DOHH2 (cell line): ENCODE data around the gene LRMDA.

Experiments used
- H3F3A ChIP-seq: fragments of 200-600 bp; sonication (generic), shearing (Covaris generic); 2 replicates; pipeline ENCODE4 v1.6.0; 2016; ENCODE audit warnings: antibody characterized with exemption, mild to moderate bottlenecking; ENCODE audit not compliant: control insufficient read depth, insufficient read depth
- H3K27ac ChIP-seq: fragments of 200-600 bp; sonication (generic); 2 replicates; pipeline ENCODE4 v1.5.1; 2014; ENCODE audit warnings: low read depth, mild to moderate bottlenecking, low read length, moderate library complexity
- H3K27me3 ChIP-seq: fragments of 200-600 bp; sonication (generic); 2 replicates; pipeline ENCODE4 v1.6.1; 2014; ENCODE audit warnings: mild to moderate bottlenecking, low read length, mixed read lengths; ENCODE audit not compliant: control insufficient read depth
- H3K36me3 ChIP-seq: fragments of 200-600 bp; sonication (generic); 2 replicates; pipeline ENCODE4 v1.6.1; 2014; ENCODE audit warnings: mild to moderate bottlenecking, low read length, moderate library complexity, mixed read lengths; ENCODE audit not compliant: control insufficient read depth
- H3K4me1 ChIP-seq: fragments of 200-600 bp; sonication (generic); 2 replicates; pipeline ENCODE4 v1.6.1; 2014; ENCODE audit warnings: mild to moderate bottlenecking, low read length, mixed read lengths; ENCODE audit not compliant: control insufficient read depth
- H3K4me2 ChIP-seq: fragments of 200-600 bp; sonication (generic); 2 replicates; pipeline ENCODE4 v1.6.0; 2014; ENCODE audit warnings: mild to moderate bottlenecking, low read length, moderate library complexity
- H3K4me3 ChIP-seq: fragments of 200-600 bp; sonication (generic); 2 replicates; pipeline ENCODE4 v1.5.1; 2014; ENCODE audit warnings: mild to moderate bottlenecking, low read length, mixed read lengths
- H3K79me2 ChIP-seq: fragments of 200-600 bp; sonication (generic); 2 replicates; pipeline ENCODE4 v1.6.1; 2014; ENCODE audit warnings: mild to moderate bottlenecking, low read length, mixed read lengths; ENCODE audit not compliant: control insufficient read depth
- H3K9me2 ChIP-seq: fragments of 200-600 bp; sonication (generic); replicated peaks from 2 replicates; pipeline ENCODE4 v1.6.1; 2014; ENCODE audit warnings: mild to moderate bottlenecking, low read length, mixed read lengths; ENCODE audit not compliant: control insufficient read depth
- H3K9me3 ChIP-seq: fragments of 200-600 bp; sonication (generic); 2 replicates; pipeline ENCODE4 v1.6.1; 2014; ENCODE audit warnings: antibody characterized with exemption, low read length, mixed read lengths; ENCODE audit not compliant: control insufficient read depth, insufficient read depth
- H4K20me1 ChIP-seq: fragments of 200-600 bp; sonication (generic); 2 replicates; pipeline ENCODE4 v1.6.0; 2014; ENCODE audit warnings: low read depth, mild to moderate bottlenecking, antibody characterized with exemption, low read length, moderate library complexity; ENCODE audit not compliant: control insufficient read depth, insufficient read depth
- CTCF ChIP-seq: fragments of 200-600 bp; sonication (generic); IDR thresholded peaks from one replicate; pipeline ENCODE4 v1.5.1; 2014; ENCODE audit warnings: antibody characterized with exemption, mild to moderate bottlenecking, low read depth, low read length; ENCODE audit not compliant: poor library complexity, severe bottlenecking
- EZH2phosphoT487 ChIP-seq: fragments of 200-600 bp; sonication (generic); IDR thresholded peaks from 2 replicates; pipeline ENCODE4 v1.6.1; 2017; ENCODE audit warnings: borderline replicate concordance, mild to moderate bottlenecking, antibody characterized with exemption, low read length, moderate library complexity, mixed read lengths

LRMDA gene

GRCh38 chr10:75568450-75569130, 137.2 kb downstream of the LRMDA start:
- no peaks in the 10 kb centered on the region for H3K79me2 ChIP-seq

GRCh38 chr10:75569506-75569905, 138.1 kb downstream of the LRMDA start:
- no peaks in the 10 kb centered on the region for H3K36me3 ChIP-seq
- H3K79me2 ChIP-seq = no peaks in the 10 kb centered on the region
- H3K9me2 ChIP-seq = no peaks in the 10 kb centered on the region
- no peak overlapping the region for H3K27ac ChIP-seq
- no peaks in the 10 kb centered on the region for H3K4me1 ChIP-seq
- no peak overlapping the region for H3K4me2 ChIP-seq
- TF ChIP-seq CTCF = no peak
- no peaks in the 10 kb centered on the region for H3K27me3 ChIP-seq
- H3K9me3 ChIP-seq = peaks cover 14% of the 10 kb centered on the region; the same call in 1 of the 2 replicates
- no peaks in the 10 kb centered on the region for H4K20me1 ChIP-seq
- no peaks in the 10 kb centered on the region for H3F3A ChIP-seq
- no peak overlapping the region for H3K4me3 ChIP-seq

More at GRCh38 chr10:75568450-75569130, 137.2 kb downstream of the LRMDA start:
- H3K4me1 ChIP-seq = no peaks in the 10 kb centered on the region
- no peak overlapping the region for H3K27ac ChIP-seq
- no peak for TF ChIP-seq EZH2phosphoT487
- TF ChIP-seq CTCF = no peak
- no peaks in the 10 kb centered on the region for H3K9me2 ChIP-seq
- no peak overlapping the region for H3K4me3 ChIP-seq
- H3K4me2 ChIP-seq = no peak overlapping the region
- H3F3A ChIP-seq = no peaks in the 10 kb centered on the region
- H3K36me3 ChIP-seq = no peaks in the 10 kb centered on the region
- H3K27me3 ChIP-seq = no peaks in the 10 kb centered on the region
- H4K20me1 ChIP-seq = no peaks in the 10 kb centered on the region
- peaks cover 7% of the 10 kb centered on the region; the same call in 1 of the 2 replicates for H3K9me3 ChIP-seq

GRCh38 chr10:75572478-75572877, 141.1 kb downstream of the LRMDA start:
- Histone ChIP-seq H3K4me3 (no peak overlapping the region), H3K9me3 (peaks cover 14% of the 10 kb centered on the region; the same call in 1 of the 2 replicates)

More at GRCh38 chr10:75572478-75572877, 141.1 kb downstream of the LRMDA start:
- Histone ChIP-seq H3K27ac (no peak overlapping the region), H3K9me2 (no peaks in the 10 kb centered on the region), H3K36me3 (no peaks in the 10 kb centered on the region), H3K4me2 (no peak overlapping the region), H4K20me1 (no peaks in the 10 kb centered on the region), H3K4me1 (no peaks in the 10 kb centered on the region), H3F3A (no peaks in the 10 kb centered on the region), H3K27me3 (no peaks in the 10 kb centered on the region), H3K79me2 (no peaks in the 10 kb centered on the region)
- TF ChIP-seq CTCF = no peak
- no peak for TF ChIP-seq EZH2phosphoT487
